ENCODE results near the gene COL27A1.

Gene COL27A1

DNA sequence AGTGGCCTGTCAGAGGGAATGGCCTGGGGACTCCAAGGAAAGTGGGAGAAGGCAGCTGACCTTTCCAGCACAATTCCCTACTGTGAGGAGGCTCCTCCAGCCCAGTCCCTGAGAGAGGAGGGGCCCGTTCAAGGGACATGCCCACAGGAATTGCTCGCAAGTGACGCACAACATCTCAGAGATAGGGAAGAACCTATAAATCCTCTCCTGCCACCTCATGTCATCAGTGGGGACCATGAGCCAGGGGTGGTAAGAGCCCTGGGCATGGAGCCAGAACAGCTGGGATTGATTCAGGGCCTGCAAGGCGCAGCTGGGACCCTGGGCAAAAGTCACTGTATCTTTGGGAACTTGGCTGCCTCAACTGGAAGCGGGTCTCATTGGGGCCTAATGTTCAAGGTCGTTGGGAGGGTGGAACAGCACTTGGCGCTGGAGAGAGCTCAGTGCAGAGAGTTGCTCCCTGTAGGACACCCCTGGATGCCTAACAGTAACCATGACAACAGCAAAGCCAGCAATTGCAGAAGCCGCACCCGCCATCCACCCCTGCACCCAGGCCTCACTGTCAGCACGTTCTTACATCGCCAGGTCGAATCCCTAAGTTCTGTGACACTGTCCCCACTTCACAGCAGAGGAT lies 126.3 kb downstream of the COL27A1 start:
- H3K4me3 ChIP-seq (ENCODE audit: low read depth, low read length), result no peak overlapping the region
- TF ChIP-seq, protein P1, sequence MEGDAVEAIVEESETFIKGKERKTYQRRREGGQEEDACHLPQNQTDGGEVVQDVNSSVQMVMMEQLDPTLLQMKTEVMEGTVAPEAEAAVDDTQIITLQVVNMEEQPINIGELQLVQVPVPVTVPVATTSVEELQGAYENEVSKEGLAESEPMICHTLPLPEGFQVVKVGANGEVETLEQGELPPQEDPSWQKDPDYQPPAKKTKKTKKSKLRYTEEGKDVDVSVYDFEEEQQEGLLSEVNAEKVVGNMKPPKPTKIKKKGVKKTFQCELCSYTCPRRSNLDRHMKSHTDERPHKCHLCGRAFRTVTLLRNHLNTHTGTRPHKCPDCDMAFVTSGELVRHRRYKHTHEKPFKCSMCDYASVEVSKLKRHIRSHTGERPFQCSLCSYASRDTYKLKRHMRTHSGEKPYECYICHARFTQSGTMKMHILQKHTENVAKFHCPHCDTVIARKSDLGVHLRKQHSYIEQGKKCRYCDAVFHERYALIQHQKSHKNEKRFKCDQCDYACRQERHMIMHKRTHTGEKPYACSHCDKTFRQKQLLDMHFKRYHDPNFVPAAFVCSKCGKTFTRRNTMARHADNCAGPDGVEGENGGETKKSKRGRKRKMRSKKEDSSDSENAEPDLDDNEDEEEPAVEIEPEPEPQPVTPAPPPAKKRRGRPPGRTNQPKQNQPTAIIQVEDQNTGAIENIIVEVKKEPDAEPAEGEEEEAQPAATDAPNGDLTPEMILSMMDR (IDR thresholded peaks at IDR 0.05; ENCODE audit: borderline replicate concordance, insufficient read depth, low read depth, low read length), result no peak

DNA sequence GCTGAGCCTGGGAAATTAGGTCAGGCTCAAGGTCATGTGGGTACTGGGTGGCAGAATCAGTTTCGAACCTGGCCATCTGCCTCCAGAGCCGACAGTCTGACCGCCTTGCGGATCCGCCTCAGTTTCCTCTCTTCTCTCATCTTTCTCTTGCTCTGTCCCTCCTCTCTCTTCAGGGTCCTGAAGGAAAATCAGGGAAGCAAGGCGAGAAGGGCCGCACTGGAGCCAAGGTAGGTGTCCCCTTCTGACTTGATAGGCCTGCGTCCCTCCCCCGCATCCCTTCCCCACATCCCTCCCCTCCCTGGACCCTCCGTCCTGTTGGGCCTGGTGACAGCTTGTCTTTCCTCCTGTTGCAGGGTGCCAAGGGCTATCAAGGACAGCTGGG lies 126.8 kb downstream of the COL27A1 start:
- TF ChIP-seq, protein P1 (IDR thresholded peaks at IDR 0.05; ENCODE audit: borderline replicate concordance, insufficient read depth, low read depth, low read length), result no peak
- no peak overlapping the region for H3K4me3 ChIP-seq (ENCODE audit: low read depth, low read length)

DNA sequence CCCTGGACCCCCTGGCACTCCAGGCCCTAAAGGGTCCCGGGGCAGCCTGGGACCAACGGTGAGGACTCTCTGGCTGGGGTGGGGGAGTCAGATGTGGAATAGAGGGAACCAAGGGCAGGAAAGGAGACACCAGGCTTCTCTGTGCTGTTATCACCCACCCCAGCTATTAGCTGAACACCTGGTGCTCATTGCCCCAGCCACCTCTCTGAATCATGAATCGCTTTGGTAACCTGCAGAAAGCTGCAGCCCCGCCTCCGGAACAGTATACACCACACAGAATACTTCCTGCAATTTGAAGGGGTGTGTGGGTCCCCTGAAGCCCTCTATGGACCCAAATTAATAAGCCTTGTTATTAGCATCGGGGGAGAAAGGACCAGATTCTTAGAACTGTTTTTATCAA lies 127.2 kb downstream of the COL27A1 start:
- TF ChIP-seq, protein P1 (IDR thresholded peaks at IDR 0.05; ENCODE audit: borderline replicate concordance, insufficient read depth, low read depth, low read length), result no peak
- no peak overlapping the region for H3K4me3 ChIP-seq (ENCODE audit: low read depth, low read length)

DNA sequence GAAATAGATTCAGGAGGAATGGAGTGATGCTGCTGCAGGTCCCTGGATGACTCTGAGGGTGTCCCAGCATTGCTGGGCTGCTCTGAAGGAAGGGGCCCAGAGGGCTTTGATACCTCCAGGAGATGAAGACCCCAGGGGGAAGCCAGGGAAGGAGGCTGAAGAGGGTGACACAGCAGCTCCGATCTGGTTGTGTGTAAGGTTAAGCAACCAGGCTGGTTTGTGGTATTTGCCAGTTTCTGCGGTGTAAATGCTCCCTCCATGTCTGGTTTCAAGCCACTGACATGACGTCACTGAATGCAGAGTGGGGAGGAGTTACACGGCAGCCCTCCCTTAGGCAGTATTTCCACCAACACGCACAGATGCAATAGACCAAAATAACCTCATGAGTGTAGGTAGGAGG lies 127.6 kb downstream of the COL27A1 start:
- no peak overlapping the region for H3K4me3 ChIP-seq (ENCODE audit: low read depth, low read length)
- TF ChIP-seq, protein P1 (IDR thresholded peaks at IDR 0.05; ENCODE audit: borderline replicate concordance, insufficient read depth, low read depth, low read length), result no peak

DNA sequence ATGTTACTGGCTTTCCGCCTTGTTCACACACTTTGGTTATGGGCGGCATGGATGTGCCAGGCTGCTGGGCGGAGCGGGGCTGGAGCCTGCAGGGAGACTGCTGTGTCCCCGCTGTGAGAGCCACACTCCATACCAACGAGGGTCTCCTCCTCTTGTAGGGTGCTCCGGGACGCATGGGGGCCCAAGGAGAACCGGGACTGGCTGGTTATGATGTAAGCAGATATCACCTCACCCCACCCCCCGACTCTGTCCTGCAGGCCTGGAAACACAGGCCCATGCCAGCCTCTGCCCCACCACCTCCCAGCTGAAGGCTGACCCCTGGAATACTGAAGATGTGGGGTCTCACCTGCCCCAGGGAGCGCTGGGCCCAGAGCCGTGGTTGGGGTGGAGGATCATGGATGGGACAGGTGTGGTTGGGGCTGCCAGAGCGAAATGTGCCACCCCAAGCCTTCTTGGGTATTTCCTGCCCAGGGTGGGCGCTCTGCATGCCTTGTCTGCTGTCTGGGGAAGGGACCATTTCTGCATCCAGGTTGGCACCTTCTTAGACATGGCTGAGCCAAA lies 128.3 kb downstream of the COL27A1 start:
- TF ChIP-seq, protein P1 (IDR thresholded peaks at IDR 0.05; ENCODE audit: borderline replicate concordance, insufficient read depth, low read depth, low read length), result no peak
- no peak overlapping the region for H3K4me3 ChIP-seq (ENCODE audit: low read depth, low read length)

DNA sequence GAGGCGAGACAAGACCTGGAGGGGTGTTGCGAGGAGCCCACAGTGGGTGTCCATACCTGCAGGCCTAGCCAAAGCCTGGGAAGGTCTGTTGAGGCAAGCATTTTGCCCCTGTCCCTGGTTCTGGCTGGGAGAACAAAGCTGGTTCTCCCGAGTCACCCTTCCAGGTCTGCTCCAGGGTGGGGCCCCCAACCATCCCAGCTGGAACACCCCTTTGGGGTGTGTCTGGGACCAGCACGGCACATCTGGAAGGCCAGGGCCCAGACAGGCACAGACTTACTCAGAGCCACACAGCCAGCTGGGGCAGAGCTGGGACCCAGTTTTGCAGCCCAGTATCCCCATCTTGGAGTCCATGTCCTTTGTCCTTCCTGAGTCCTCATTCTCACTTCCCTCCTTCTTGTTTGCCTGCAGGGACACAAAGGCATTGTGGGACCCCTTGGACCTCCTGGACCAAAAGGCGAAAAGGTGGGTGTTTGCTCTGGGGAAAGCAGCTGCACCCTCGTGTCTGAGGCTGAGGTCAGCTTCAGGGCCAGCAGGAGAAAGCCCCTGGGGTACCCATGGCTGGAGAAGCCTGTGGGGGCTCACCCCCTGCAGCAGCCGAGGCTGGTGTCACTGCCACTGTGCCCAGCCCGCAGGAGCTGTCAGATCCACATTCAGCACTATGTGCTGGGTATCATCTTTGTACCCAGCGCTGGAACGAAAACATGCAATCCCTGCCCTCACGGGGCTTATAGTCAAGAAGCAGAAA lies 129.2 kb downstream of the COL27A1 start:
- no peak overlapping the region for H3K4me3 ChIP-seq (ENCODE audit: low read depth, low read length)
- TF ChIP-seq, protein P1 (IDR thresholded peaks at IDR 0.05; ENCODE audit: borderline replicate concordance, insufficient read depth, low read depth, low read length), result no peak

Data from GM12875 (cell line).